ENCODE measurements around the gene PPP1R18.

Gene PPP1R18

DNA sequence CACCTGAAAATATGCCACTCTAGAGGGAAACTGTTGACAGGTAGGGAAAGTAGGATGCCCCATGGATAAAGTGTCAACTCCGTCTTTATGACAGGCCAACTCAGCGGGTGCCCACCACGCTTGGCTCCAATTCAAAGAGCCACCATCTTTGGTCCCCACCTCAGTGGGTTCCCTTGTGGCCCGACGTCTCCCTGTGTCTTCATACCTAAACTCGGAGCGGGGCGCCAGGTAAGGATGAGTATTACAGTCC is 30.4 kb upstream of the PPP1R18 start:
- Histone ChIP-seq H3K4me2 (ENCODE audit: low read length) (peak overlapping the region; percentile 97), H3K27ac (ENCODE audit: low read length) (peak overlapping the region; percentile 87), H2AFZ (ENCODE audit: low read depth, low read length) (no peak overlapping the region), H3K9me3 (ENCODE audit: insufficient read depth, low read length) (no peaks in the 10 kb centered on the region), H3K9ac (ENCODE audit: low read length) (peak overlapping the region; percentile 98), H3K4me1 (ENCODE audit: low read length) (peaks cover 24% of the 10 kb centered on the region), H3K36me3 (replicated peaks; ENCODE audit: low read depth, low read length) (peaks cover 13% of the 10 kb centered on the region), H3K4me3 (ENCODE audit: low read length) (peak overlapping the region; percentile 93), H3K79me2 (ENCODE audit: low read length) (peaks cover 42% of the 10 kb centered on the region), H3K27me3 (ENCODE audit: low read depth, low read length) (no peaks in the 10 kb centered on the region), H4K20me1 (ENCODE audit: insufficient read depth, low read length) (peaks cover 4% of the 10 kb centered on the region)
- TF ChIP-seq EZH2phosphoT487 (IDR thresholded peaks at IDR 0.05; ENCODE audit: low read depth): no peak
- TF ChIP-seq, protein P1, sequence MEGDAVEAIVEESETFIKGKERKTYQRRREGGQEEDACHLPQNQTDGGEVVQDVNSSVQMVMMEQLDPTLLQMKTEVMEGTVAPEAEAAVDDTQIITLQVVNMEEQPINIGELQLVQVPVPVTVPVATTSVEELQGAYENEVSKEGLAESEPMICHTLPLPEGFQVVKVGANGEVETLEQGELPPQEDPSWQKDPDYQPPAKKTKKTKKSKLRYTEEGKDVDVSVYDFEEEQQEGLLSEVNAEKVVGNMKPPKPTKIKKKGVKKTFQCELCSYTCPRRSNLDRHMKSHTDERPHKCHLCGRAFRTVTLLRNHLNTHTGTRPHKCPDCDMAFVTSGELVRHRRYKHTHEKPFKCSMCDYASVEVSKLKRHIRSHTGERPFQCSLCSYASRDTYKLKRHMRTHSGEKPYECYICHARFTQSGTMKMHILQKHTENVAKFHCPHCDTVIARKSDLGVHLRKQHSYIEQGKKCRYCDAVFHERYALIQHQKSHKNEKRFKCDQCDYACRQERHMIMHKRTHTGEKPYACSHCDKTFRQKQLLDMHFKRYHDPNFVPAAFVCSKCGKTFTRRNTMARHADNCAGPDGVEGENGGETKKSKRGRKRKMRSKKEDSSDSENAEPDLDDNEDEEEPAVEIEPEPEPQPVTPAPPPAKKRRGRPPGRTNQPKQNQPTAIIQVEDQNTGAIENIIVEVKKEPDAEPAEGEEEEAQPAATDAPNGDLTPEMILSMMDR (IDR thresholded peaks at IDR 0.05; ENCODE audit: low read depth, low read length): no peak

- H3K4me2 ChIP-seq (ENCODE audit: low read length): no peak overlapping the region
- no peaks in the 10 kb centered on the region for H3K27me3 ChIP-seq (ENCODE audit: low read depth, low read length)
- peaks cover 18% of the 10 kb centered on the region for H3K79me2 ChIP-seq (ENCODE audit: low read length)
- TF ChIP-seq, protein P1 (IDR thresholded peaks at IDR 0.05; ENCODE audit: low read depth, low read length): no peak
- no peak for TF ChIP-seq EZH2phosphoT487 (IDR thresholded peaks at IDR 0.05; ENCODE audit: low read depth)
- H4K20me1 ChIP-seq (ENCODE audit: insufficient read depth, low read length): no peaks in the 10 kb centered on the region
- H3K9me3 ChIP-seq (ENCODE audit: insufficient read depth, low read length): no peaks in the 10 kb centered on the region
- H3K27ac ChIP-seq (ENCODE audit: low read length): no peak overlapping the region
- H3K4me3 ChIP-seq (ENCODE audit: low read length): no peak overlapping the region
- no peaks in the 10 kb centered on the region for H3K36me3 ChIP-seq (replicated peaks; ENCODE audit: low read depth, low read length)
- H2AFZ ChIP-seq (ENCODE audit: low read depth, low read length): no peak overlapping the region
- peaks cover 24% of the 10 kb centered on the region for H3K4me1 ChIP-seq (ENCODE audit: low read length)
- no peak overlapping the region for H3K9ac ChIP-seq (ENCODE audit: low read length)
Observed at GRCh38 chr6:30714263-30714662, 27.8 kb upstream of the PPP1R18 start.

DNA sequence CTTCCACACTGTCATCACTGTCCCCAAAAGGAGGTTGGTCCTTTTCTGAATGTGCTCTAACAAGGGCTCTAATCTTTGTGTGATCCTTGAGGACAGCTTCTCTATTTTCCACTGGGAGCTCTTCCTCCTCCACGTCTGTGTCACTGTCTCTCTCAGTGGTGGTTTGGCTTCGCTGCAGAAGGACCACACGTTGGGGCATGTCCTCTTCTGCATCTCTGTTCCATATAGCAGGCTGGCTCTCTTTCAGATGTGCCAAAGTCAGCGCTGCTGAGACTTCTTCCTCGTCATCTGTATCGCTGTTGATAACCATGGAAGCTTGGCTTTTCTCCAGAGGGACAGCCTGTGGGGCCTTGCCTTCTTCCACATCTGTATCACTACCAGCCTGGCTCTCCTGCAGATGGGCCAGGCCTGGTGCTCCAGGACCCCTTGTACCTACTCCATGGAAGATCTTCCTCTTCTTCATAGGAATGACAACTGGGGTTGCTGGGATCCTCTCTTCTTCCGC is 26.0 kb upstream of the PPP1R18 start:
- H3K4me3 ChIP-seq (ENCODE audit: low read length): no peak overlapping the region
- peaks cover 5% of the 10 kb centered on the region for H3K79me2 ChIP-seq (ENCODE audit: low read length)
- no peaks in the 10 kb centered on the region for H3K36me3 ChIP-seq (replicated peaks; ENCODE audit: low read depth, low read length)
- H2AFZ ChIP-seq (ENCODE audit: low read depth, low read length): no peak overlapping the region
- peaks cover 12% of the 10 kb centered on the region for H3K4me1 ChIP-seq (ENCODE audit: low read length)
- no peak overlapping the region for H3K27ac ChIP-seq (ENCODE audit: low read length)
- no peak overlapping the region for H3K4me2 ChIP-seq (ENCODE audit: low read length)
- no peak overlapping the region for H3K9ac ChIP-seq (ENCODE audit: low read length)
- TF ChIP-seq, protein P1 (IDR thresholded peaks at IDR 0.05; ENCODE audit: low read depth, low read length): no peak
- TF ChIP-seq EZH2phosphoT487 (IDR thresholded peaks at IDR 0.05; ENCODE audit: low read depth): no peak
- no peaks in the 10 kb centered on the region for H4K20me1 ChIP-seq (ENCODE audit: insufficient read depth, low read length)
- no peaks in the 10 kb centered on the region for H3K9me3 ChIP-seq (ENCODE audit: insufficient read depth, low read length)
- no peaks in the 10 kb centered on the region for H3K27me3 ChIP-seq (ENCODE audit: low read depth, low read length)

- TF ChIP-seq, protein P1 (IDR thresholded peaks at IDR 0.05; ENCODE audit: low read depth, low read length): no peak
- Histone ChIP-seq H3K9ac (ENCODE audit: low read length) (no peak overlapping the region), H3K27me3 (ENCODE audit: low read depth, low read length) (no peaks in the 10 kb centered on the region), H3K9me3 (ENCODE audit: insufficient read depth, low read length) (no peaks in the 10 kb centered on the region), H3K36me3 (replicated peaks; ENCODE audit: low read depth, low read length) (no peaks in the 10 kb centered on the region), H3K4me1 (ENCODE audit: low read length) (peaks cover 12% of the 10 kb centered on the region), H2AFZ (ENCODE audit: low read depth, low read length) (no peak overlapping the region), H3K4me2 (ENCODE audit: low read length) (no peak overlapping the region), H3K79me2 (ENCODE audit: low read length) (peaks cover 5% of the 10 kb centered on the region), H4K20me1 (ENCODE audit: insufficient read depth, low read length) (no peaks in the 10 kb centered on the region), H3K4me3 (ENCODE audit: low read length) (no peak overlapping the region), H3K27ac (ENCODE audit: low read length) (no peak overlapping the region)
Observed at GRCh38 chr6:30711758-30712380, 25.4 kb upstream of the PPP1R18 start.
